GM04503 (cell line): Measurements from ENCODE around the gene SUPT4H1.

Experiments used
- DNase-seq: peaks from one replicate; pipeline ENCODE4 v3.0.0-alpha.2; 2012; ENCODE audit warnings: low read depth

The SUPT4H1 gene

DNA sequence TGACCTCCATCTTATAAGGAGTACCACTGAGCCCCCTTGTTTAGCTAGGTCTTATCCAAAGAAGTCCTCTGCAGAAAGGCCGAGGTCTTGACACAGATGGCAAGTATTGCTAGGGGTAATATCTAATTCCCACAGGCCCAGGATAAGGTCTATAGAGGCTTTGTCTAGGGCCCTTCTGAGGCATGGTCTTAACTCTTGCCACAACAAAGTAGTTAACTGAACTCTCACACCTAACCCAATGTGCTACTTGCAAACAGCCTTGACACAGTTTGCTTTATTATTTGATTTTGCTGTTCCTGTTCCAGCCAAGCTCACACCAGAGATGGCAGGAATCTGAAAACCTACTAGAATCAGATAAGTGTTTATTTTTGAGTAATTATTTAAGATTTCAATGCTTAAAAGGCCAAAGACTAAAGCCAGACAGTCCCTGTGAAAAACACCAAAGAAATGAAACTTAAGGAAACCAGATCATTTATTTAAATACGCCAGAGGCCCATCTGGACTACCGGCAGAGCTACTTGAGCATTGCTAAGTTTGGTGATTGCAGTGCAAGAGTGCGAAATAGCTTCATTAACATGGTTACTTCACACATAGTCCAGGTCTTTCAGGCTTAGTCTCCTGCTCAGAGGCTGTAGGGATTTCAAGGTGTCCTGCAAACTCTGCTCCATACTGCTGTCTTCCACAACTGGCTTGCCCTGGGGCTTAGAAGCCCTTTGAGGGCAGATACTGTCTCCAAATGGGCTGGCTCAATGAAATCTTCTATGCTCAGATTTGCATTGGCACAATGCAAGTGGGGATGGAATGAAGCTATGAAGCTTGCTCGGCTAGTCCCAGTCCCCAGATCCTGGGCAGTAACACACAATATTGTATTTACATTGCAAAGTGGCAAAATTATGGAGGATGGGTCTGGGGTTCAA, 28.5 kb upstream of the SUPT4H1 start:
- DNase-seq = no peak

DNA sequence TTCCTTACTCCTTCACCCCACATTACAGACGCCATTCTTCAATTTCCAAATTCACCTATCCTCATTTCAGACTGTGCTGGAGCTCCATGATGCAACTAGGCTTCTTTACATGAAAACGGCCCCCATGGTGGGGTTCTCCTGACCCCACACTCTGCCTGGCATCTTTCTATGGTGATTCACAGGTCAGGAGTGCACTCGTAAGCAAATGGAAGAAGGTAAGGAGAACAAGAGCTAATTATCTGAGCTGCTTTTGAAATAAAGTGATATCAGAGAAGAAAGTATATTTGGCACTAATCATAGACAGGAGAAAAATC, 27.5 kb upstream of the SUPT4H1 start:
- no peak for DNase-seq

DNA sequence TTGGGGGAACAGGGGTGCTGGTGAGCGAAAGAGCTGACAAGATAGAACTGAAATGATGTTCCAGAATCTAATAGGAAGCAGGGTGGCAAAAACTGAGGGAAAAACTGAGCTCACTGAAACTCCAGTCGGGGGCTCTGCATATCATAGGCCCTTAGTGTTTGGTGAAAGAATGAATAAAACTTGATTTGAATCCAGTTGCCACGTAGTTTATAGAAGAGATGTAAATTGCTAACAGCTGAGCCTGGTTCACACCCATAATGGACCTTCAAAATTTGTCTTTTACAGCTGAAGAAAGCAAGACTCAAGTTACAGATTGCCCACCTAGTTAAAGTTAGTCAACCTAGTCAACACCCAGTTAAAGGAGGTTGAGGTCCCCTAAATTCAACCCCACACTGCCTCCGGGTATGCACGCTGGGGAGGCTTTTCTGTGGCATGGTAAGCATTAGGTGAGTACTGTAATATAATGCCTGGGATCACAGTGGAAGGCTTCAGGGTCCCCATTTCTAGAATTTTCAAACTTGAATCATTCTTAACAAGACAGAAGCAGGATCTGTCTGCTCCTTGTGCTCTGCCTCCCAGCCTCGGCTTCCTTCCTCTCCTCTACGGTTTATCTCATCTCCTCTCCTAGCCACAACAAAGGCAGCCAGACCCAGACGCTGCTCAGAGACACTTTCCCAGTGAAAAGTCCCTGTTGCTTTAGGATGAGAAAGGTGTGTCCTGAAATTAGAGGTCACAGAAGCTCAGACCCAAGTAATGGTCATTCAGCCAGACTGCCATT, 26.9 kb upstream of the SUPT4H1 start:
- no peak for DNase-seq

DNA sequence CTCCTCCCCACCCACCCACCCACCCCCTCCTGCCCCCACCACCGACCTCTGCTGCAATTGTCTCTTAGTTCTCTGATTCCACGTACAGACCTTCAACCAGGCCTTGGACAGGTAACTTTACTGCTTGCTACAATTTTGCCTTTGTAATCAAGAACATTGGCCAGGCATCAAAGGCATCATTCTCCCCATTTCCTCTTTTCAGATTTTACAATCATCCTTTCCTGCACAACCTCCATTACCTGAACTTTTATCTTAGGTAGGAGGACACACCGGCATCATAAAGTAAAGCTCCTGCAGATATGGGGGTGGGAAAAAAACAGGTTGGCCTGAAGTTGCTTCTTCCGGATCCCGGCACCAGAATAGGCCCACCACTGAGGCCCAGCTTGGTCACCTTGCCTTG, 25.7 kb upstream of the SUPT4H1 start:
- DNase-seq = no peak

DNA sequence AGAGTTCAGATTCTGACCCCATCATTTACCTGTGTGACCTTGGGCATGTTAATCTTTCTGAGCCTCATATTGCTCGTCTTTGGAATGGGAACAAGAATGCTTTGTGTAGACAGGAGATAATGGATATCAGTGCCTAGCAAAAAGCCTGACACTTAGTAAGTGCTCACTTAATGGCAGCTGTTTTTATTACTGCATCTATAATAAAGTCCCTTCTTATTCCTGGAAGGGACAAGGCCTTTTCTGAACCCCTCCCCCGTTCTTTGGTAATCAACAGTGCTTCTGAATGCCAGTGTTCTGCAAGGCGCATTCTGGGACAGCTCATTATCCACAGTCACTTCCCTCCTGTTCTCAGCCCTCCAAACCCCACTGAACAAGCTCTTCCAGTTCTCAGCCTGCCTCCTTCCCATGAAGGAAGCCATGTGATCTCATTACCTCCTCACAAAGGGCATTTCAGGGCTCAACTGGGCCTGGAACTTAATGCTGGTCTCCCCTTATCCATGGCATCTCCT, 25.1 kb upstream of the SUPT4H1 start:
- DNase-seq = no peak

DNA sequence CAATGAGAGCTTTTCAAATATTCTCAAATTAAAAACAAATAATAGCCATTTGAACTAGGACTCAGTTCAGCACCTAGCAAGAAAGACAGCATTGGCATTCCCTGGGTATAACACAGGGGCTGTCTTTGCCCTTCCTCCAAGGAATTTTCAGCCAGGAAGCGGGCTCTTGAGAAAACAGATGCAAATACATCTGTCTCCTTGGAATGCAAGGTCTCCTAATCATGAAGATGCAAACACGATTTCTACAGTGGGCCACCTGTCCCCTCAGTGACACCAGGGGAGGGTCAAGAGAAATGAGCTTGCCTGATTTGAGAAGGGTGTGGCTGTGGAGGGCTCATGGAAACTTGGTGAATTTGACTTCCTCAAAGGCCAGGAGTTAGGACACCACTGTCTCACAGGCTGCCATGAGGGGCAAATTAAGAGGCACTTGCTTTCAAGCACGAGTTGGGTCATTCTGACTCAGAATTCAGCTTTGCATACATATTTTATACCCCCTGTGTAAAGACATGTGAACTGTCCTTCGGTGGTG, 24.5 kb upstream of the SUPT4H1 start:
- no peak for DNase-seq

DNA sequence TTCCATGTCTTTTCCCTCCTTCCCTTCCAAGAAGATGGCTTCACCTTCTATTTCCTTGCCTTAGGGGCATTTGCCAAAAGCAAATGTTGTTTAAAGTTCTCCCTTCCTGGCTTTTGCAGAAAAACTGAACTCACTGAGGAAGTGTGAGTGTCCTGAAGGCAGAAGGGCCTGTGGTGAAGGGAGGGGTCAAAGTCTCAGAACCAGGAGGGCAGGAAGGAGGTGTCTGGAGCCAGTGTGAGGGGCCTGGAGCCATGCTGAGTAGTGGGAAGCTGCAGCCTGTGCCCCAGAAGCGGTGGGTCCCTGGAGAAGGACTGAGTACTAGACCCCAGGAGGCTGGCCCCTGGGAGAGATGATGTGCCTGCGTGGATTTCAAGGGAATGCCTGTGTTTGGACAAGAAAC, 23.8 kb upstream of the SUPT4H1 start:
- no peak for DNase-seq

DNA sequence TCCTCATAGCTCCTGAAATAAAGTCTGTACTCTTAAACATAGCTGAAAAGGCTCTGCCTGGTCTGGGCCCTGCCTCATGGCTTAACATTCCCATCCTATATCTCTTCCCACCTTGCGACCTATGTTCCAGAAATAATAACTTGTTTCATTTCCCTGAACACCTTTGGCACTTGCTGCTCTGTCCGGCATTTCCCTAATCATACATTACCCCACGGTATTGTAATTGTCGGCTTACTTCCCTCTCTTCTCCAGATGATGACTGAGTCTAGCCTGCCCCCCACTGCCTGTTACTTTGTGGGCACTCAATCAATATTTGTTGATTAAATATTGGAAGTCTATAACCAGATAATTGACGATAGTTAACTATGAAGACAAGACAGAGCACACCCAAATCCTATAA, 23.3 kb upstream of the SUPT4H1 start:
- no peak for DNase-seq

DNA sequence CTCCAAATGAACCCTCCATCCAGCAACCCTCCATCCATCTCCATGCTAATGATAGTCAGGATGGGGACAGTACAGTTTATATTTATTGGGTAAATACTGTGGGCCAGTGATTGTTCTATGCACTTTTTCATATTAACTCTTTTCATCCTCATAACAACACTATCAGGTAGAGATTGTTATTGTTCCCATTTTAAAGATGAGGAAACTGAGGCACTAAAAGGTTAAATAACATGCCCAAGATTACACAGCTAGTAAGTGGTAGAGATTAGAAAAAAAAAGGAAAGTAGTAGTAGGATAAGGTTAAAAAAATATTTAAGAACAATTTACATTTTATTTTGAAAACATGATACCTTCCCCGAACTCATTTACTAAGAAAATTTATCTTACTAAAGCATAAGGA, 21.9 kb upstream of the SUPT4H1 start:
- DNase-seq = no peak

DNA sequence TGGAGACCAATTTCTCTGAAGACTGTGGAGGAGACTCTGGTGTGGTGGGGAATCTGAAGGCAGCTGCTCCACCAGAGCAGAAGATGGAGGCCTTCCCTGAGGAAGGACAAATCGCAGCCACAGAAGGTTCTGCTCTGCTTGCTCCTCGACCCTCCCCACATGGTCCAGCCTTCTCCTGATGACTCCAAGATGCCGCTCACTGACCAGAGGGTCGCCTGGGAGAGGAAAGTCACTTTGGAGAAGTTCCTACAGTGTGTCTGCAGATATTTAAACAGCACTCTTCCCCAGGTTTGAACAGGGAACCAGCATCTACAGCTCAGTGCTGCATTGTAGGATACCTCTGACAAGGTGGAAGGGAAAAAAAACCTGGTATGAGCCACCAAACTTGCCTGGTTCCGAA, 21.0 kb upstream of the SUPT4H1 start:
- no peak for DNase-seq

DNA sequence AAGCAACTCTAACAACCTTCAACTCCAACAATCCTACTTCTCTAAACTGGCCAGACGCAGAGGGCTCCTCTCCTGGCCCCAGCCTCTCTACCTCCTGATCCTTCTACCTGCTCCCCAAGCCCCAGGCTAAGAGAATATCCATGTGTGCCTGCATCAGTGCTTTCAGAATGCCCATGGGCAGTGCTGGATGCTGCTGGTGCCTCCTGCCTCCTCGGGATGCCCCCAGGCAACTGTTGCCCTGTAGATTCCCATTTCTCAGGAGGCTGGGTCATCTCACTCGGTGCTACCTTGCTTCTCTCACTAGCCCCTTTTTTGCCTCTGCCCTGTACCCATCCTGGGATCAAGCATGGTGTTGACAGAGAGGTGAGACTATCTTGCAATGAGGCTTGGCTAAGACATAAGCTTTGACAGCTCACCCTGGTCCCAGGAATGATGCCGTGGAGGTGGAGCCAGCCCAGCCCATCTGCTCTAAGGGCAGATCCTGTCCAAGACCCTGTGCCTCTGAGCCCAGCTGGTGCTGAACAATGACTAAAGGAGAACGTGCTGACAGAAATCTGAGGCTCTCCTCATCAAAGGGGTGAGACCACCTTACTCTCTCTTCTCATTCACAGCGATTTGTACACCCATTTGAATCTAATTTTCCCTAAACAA, 19.4 kb upstream of the SUPT4H1 start:
- DNase-seq = no peak

DNA sequence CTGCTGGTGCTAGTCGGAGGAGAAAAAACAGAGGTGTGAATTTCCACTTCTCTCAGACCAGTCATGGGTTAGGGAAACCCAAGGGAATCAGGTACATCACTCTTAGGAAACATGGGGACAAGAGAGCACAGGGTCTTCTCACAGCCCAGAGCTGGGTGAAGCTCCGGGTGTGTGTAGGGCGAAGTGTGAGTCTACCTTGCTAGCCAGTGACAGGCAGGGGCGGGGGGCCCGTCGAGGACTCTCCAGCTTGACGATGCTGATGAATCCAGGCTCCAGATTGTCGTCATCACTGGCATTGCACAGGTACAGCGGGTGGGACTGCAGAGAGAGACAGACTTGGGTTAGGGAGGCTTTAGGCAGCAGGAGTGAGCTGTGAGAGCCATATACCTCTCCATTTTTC, 18.7 kb upstream of the SUPT4H1 start:
- no peak for DNase-seq

DNA sequence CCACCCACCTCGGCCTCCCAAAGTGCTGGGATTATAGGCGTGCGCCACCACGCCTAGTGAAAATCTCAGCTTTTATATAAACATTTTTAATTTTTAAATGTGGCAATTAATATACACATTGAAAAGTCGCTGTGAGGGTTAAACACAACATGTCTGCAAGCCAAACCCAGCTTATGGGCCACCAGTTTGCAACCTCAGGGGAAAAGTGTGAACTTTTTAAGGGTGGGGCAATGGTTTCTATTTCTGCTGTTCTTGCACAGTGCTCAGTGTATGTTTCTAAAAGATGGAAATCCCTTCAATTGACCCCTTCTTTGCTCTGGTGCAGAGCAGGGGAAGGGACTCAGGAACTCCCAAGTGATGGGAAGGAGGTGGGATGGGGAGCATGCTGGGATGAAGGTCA, 18.3 kb upstream of the SUPT4H1 start:
- DNase-seq = no peak

DNA sequence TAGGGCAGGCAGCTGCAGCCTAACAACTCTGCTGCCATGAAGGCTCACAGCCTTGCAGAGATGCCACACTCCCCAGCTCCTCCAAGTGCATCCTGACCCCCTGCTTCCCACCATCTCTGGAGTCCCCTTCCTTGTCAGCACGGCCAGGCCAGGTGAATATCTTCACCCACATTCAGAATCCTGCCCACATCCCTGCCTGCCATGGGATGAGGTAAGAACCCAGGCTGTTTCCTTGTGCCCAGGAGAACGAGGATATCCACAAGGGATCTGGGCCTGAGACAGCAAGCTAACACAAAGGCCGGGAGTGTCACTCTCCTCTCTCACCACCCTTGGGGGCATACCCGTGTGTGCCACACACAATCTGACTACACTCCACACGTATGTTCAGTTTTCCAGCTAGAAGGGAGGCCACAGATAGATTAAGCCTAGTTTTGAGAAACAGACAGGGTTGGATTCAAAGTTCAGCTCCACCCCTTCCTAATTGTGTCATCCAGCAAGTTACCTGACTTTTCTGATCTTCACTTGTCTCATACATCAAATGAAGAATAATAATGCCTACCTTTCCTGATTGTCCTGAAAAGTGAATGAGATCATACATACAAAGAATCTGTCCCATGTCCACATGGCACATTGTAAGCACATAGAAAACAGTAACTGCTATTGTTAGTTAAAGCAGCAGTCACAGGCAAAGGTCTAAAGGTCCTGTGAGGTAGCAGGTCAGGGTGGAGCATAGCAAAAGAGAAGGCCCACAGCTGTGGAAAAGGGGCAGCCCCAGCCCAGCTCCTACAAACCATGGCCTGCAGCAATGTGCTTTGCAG, 17.4 kb upstream of the SUPT4H1 start:
- no peak for DNase-seq

DNA sequence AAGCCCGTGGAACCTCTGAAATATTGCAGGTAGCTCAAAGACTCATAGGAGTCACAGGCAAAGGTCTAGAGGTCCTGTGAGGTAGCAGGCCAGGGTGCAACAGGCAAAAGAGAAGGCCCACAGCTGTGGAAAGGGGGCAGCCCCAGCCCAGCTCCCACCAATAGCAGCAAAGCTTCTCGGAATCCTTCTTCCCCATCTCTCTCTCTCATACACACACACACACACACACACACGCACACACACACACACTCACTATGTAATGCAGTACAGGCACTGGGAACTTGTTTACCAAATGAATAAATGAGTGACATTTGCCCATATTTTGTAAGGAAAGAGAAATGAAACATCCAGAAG, 16.8 kb upstream of the SUPT4H1 start:
- no peak for DNase-seq

DNA sequence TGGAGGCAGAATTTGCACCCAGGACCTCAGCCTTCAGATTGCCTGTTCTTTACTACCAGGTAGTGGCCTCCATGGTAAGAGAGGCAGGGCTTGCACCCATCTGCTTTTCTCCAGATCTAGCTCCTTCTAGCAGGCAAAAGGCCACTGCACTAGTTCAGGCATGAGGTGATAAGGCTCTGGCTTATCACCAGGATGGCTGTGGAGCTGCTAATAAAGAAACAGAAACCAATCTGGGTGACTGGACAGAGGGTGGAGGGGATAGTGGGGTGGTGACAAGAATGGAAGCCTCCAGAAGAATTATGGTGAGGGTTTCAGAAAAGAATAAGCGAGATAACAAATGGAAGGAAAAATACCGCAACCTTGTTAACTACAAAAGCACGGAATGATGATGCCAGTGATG, 15.5 kb upstream of the SUPT4H1 start:
- DNase-seq = no peak

DNA sequence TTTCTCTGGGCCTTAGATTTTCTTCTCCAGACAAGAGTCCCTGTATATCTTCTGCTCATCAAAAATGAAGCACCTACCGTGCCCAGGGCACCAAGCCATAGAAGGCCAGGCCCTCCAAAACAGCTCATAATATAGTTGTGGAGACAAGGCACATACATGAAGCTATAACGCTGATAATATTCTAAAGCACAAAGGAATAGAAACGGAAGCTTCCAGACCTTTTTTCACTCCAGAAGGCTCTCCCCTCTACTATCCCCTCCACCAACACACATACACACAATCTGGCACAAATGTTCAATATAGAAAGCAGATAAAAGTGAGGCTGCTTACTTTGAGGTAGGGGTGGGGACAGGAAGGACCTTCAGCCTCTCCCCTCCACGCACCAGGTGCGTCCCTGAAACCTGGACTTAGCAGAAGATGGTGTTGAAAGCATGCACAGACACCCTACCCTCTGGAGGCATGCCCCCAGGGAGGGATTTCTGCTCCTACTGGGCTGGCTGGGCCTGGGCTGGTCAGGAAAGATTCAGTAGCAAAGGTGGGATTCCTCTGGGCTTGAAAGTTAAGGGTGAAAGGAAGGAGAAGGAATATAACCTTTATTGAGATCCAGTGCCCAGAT, 14.1 kb upstream of the SUPT4H1 start:
- no peak for DNase-seq

DNA sequence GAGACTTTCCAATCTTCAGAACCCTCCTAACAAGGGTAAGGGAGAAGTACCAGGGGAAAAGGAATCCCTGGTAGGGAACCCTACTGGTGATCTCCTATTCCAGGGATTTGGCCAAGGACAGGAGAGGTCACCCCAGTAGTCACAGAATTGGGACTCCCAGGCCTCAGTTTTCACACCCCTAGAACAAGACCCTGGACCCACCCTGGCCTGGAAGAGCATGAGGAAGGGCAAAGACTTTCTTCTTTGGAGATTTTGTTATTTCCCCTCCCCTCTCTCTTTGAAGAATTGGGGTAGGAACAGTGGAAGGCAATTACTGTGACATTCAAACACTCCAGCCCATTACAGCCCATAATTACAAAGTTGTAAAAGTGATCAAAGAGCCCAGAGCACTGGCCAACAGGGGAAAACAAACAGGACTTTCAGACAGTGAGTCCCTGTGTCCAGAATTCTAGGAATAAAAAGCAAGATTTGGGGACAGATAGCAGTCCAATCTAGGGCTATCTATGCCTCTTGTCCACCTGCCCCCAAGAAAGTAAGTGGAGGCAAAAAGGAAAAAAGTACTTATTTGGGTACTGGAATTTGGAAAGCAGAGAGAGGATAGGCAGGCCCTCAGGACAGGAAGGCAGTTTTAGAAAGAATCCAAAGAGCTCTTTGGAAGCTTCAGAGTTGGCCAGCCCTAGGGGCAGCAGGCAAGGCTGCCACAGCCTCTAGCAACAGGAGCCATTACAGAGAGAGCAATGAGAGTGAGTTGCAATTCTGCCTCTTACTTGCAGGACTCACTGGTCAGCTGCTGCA, 13.4 kb upstream of the SUPT4H1 start:
- no peak for DNase-seq

DNA sequence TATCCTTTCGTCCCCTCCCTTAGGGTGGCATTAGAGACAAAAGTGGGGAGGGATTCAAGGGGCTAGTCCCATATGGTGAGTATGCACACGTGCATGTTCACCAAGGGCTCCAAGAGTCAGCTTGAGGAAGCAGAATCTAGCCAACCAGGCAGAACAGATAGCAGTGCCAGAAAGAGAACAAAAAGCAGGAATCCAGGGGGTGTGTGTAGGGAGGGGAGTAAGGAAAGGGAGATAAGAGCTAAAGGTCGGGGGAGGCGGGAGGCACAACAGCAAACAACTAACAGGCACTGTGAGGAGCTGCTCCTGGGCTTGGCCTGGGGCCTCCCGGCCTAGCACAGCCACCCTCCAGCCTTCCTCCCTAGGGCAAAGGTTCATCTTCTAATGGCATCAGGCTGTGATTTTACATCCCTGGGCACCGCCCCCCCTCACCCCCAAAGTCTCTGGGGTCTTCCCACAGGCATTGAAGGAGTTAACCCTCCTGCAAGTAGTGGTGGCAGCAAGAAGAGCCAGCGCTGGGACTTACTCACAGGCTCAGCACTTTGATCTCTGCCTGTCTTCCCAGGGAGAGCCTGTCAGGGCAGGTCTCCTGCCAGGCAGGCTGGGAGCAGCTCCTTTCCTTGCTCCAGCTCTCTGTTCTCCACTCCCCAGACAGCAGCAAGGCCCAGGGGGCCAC, 12.4 kb upstream of the SUPT4H1 start:
- no peak for DNase-seq
